HG03039 (cell line): ENCODE measurements around the gene PRDM12.
"Not testable (repeated sequence)": the region's sequence is repeated elsewhere in the genome, so short reads cannot be mapped to it uniquely, and the experiment has no call there.

Source experiments
- ATAC-seq: cut with Tn5 transposase; IDR thresholded peaks from one replicate; pipeline ENCODE4 v1.9.1; 2021; ENCODE audit warnings: mild to moderate bottlenecking, moderate library complexity; ENCODE audit not compliant: unreplicated experiment

The PRDM12 gene

DNA sequence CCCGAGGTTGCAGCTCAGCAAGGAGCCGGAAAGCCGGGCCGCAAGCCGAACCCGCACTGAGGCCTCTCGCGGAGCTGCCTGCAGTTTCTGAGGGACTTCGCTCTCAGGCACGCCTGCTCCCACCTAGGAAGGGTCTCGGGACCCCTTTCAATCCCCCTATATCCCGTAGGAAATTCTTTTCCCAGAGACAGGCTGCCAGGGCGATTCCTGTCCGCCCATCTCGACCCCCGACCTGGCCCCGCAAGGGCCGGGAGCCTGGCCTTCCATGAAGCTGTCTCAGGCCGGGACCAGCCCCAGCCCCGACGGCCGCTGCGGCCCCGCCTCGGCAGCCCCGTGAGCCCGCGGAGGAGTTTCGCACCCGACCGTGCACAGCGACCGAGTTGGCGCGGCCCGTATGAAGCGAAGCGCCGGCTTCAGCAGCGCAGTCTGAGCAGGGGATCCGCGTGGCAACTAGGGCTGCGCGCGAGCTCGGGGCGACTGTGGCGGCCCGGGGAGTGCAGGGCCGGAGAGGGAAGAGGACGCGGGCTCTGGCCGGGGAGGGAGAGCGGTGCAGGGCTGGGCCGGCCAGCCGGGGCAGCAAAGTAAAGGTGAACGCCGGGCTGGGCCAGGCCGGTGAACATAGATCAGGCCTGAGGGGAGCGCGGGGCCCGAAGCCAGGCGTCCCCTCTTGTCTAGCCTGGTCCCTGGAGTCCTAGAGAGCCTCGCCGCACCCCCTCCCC is 977 bp upstream of the PRDM12 start:
- ATAC-seq: no peak

- ATAC-seq: no peak
These were observed 480 bp upstream of the PRDM12 start for GRCh38 chr9:130663977-130664250.

DNA sequence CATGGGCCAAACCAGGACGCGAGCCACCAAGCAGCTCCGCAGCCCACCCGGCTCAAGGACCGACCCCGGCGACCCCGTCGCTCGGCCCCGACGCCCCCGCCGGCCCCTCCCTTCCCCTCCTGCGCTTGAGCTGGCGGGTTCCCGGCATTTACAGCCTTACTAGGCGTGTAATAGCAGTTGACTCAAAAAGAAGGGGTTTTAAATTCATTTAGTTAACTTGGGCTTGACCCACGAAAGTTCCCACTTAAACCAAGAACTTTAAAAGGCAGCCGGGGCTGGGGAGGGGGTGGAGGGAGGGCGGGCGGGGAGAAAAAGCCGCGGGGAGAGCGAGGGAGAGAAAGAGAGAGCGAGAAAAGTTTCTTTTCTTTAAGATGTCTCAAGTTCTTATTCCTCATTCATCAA is 636 bp downstream of the PRDM12 start:
- ATAC-seq: no peak

GRCh38 chr9:130665431-130666392 is 1.3 kb downstream of the PRDM12 start:
- ATAC-seq: no peak

GRCh38 chr9:130666393-130667119 is 2.2 kb downstream of the PRDM12 start:
- ATAC-seq: no peak

GRCh38 chr9:130667120-130667435 is 2.7 kb downstream of the PRDM12 start:
- no peak for ATAC-seq

- ATAC-seq: no peak
These were observed 3.8 kb downstream of the PRDM12 start for GRCh38 chr9:130668196-130668595.

DNA sequence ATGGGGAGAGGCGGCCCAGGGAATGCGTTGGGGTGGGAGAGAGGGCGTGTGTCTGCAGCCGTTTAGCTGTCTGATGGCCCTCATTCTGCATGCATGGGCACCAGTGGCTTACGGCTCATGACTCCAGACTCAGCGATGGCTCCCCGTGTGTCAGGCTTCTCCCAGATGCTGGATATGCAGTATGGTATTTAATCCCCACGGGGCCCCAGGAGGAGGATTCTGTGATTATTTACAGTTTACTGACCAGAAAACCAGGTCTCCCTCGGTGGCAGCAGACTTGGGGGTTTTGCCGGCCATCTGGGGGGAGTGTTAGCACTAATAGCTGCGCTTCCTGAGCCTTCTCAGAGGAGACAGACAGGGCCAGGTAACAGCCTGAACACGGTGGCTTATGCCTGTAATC is 4.3 kb downstream of the PRDM12 start:
- ATAC-seq: no peak

DNA sequence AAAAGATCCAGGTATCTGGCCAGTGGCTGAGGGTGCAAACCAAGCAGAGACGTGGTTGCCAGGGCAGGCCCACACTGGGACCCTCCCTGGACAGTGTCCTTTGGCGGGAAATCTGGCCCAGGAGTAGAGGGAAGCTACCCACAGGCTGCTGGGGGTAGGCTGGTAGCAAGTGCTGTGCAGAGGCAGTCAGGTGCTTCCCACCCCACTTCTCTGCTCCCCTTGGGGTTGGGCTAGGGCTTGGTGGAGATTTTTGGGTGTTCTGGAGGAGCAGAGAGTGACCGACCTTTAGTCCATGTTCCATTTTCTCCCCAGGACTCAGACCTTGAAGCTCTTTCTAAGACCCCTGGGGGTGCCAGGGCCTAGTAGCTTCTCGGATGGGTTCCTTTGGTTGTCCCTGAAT is 5.6 kb downstream of the PRDM12 start:
- ATAC-seq: no peak

DNA sequence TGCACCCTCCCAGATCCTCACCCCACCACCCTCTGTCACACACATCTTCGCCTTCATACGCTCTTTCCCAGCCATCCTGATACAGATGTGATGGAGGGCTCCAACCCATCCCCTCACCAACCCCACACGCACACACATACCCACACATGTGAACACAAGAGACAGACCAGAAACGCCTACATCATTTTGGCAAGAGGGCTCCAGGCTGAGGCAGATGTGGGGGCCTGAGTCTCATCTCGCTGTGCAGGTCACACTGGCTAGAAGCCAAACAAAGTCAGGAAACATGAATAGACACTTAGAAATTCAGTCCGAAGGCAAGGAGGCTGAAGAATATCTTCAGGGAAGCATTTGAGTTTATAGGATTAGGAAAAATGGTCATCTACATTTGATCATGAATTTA is 6.2 kb downstream of the PRDM12 start:
- ATAC-seq: no peak

DNA sequence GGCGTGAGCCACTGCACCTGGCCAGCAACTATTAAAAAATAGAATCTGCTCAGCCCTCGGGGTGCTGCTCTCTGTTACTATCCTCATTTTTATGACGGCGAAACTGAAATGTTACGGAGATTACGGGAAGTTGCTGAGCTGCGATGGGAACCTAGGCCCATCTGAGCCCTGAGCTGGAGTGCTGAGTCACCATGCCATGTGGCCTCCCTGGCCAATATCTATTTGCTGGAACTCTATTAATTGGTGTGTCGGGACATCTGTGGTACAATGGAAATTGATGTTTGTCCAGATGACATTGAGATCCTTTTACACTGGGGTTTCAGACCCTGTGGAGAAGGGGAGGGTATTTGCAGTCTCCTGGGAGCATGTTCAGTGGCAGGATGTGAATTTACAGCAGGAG is 8.1 kb downstream of the PRDM12 start:
- ATAC-seq: no peak

GRCh38 chr9:130672933-130673615 is 8.7 kb downstream of the PRDM12 start:
- no peak for ATAC-seq

DNA sequence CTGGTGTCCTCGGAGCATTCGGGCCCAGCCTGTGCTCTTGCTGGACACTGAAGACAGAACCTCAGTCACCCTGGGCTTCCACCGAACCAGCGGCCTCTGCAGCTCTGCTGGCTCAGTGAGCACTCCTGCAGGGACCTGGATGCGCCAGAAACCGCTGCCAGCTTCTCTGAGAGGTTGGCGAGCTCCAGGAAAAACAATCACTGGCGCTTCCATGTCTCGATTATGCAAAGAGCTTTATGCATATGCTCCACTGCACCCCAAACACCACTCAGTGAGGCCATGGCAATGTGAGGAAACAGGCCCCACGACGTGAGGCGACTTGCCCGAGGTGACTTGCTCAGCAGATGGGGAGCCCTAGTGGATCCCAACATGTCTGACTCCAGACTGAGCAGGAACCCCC is 11.0 kb downstream of the PRDM12 start:
- no peak for ATAC-seq

DNA sequence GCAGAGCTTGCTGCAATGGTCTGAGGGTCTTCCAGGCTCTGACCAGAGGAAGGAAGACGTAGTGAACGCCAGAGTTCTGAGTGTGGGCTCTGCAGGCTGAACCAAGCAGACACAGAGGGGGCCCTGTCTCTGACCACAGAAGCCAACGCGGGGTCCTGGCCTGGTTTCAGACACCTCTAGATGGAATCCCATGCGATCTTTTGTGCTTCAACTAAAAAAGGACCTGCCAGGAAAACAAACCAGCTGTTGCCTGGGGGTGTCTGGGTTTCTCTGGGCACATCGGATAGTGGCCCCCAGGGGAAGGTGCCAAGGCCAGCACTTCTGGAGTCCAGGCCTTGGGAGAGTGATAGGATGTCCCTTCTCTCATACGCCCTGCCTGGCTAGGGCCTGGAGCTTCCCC is 12.9 kb downstream of the PRDM12 start:
- no peak for ATAC-seq

DNA sequence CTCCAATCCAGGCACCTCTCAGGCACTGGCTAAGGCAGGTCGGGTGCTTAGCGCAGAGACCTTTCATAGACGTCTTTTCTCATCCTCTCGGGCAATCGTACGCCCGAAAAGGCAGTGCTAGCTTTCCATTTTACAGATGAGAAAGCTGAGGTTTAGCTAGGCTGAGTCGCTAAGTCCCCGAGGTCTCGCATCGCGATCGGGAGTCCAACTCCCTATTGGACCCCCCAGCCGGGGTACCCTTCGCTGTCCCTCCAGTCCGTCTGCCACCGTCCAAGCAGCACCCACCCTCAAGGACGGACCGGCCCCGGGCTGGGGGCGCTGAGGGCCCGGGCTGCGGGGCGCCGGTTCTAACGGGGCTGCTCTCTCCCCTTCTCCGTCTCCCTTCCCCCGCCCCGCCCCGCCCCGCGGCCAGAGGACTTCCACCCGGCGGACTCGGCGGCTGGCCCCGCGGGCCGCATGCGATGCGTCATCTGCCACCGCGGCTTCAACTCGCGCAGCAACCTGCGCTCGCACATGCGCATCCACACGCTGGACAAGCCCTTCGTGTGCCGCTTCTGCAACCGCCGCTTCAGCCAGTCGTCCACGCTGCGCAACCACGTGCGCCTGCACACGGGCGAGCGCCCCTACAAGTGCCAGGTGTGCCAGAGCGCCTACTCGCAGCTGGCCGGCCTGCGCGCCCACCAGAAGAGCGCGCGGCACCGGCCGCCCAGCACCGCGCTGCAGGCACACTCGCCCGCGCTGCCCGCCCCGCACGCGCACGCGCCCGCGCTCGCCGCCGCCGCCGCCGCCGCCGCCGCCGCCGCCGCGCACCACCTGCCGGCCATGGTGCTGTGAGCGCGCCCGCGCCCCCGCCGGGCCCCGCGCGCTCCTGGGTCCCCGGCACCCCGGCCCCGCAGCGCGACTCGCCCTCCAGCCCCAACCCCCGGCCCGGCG is 16.7 kb downstream of the PRDM12 start:
- no peak for ATAC-seq

DNA sequence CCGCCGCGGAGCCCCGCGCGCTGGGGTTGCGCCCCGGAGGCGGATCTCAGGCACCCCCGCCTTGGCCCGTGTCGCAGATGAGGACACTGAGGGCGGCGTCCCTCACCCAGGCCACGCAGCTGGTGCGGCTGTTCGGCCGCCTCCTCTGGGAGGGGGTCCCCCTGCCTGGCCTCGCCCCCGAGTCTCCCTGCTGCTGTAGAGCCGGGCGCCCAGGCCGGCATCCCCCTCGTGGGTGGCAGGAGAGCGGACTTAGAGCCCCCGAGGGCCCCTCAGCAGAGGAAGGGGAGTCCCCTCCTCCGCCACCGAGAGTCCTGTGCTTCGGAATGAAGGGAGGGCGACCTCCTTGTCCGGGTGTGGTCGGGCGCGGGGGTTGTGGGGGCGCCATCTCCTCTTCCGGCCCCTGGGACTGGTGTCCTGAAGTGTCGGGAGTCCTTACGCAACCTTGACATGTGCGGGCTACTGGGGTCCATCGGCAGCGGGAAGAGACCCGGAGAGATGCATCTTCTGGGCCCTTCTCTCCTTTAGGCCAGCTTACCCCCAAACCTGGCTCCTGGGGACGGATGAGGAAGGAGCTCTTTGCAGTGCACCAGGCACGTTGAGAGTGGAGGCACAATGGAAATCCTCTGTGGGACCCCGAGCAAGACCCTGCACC is 17.5 kb downstream of the PRDM12 start:
- no peak for ATAC-seq

DNA sequence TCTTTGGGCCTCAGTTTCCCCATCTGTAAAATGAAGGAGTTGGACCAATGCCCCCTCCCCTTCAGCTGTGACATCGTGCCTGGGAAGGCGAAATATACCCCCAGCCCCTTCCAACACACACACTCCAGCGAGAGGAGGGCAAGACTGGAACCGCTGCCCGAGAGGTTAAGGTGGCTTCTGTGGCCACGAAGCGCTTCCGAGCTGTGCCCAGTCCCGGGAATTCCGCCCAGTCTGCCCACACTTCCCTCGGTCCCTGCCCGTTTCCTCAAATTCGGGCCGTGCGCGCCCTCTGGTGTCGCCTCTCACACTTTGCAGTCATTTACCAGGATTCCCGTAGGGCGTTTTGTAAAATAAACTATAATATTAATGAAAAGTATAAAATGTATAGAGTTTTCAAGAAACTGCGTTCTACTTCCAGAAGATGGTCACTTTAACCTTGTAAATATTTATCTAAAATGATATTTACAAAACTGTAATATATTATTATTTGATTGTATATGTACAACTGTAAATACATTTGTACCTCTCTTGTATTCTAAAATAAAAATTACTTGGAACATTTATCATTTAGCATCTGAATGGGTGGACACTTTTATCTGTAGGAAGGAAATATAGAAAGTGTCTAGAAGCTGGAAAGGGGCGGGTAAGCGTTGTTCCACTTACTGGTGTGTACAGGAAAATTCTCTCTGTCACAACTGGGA is 18.2 kb downstream of the PRDM12 start:
- no peak for ATAC-seq

DNA sequence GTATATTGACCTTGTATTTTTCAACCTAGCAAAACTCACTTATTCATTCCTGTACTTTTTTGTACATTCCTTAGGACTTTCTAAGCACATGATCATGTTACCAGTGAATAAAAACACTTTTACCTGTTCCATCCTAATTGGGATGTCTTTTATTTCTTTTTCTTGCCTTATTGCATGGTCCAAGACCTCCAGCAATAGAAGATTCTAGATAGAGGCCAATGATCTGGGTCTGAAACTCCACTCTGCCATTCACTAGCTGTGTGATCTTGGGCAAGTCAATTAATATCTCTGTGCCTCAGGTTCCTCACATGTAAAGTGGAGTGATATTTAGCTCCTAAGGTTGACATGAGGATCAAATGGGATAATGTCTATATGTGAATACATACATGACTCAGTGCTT is 20.7 kb downstream of the PRDM12 start:
- no peak for ATAC-seq

DNA sequence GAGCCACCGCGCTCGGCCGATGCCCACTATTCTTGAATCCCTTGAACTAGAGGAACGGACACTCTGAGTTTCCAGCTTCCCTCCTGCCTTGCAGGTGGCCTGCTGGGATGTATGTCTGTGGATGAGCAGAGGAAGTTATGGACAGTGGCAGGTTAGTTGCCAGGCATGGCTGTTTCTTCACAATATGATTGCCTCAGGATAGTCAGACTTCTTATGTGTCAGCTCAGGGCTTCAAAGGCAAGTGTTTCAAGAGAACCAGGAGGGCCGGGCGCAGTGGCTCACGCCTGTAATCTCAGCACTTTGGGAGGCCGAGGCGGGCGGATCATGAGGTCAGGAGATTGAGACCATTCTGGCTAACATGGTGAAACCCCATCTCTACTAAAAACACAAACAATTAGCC is 21.6 kb downstream of the PRDM12 start:
- ATAC-seq: not testable (repeated sequence)
